Measurements from ENCODE around the gene SLC26A5. TPM values are rescaled to one million over a fixed set of nuclear protein-coding genes. Genes with fewer than 3 reads are reported as not detected.
"Not testable (repeated sequence)": the region's sequence is repeated elsewhere in the genome, so short reads cannot be mapped to it uniquely, and the experiment has no call there.

Gene SLC26A5, protein sequence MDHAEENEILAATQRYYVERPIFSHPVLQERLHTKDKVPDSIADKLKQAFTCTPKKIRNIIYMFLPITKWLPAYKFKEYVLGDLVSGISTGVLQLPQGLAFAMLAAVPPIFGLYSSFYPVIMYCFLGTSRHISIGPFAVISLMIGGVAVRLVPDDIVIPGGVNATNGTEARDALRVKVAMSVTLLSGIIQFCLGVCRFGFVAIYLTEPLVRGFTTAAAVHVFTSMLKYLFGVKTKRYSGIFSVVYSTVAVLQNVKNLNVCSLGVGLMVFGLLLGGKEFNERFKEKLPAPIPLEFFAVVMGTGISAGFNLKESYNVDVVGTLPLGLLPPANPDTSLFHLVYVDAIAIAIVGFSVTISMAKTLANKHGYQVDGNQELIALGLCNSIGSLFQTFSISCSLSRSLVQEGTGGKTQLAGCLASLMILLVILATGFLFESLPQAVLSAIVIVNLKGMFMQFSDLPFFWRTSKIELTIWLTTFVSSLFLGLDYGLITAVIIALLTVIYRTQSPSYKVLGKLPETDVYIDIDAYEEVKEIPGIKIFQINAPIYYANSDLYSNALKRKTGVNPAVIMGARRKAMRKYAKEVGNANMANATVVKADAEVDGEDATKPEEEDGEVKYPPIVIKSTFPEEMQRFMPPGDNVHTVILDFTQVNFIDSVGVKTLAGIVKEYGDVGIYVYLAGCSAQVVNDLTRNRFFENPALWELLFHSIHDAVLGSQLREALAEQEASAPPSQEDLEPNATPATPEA
- total RNA-seq: not detected

DNA sequence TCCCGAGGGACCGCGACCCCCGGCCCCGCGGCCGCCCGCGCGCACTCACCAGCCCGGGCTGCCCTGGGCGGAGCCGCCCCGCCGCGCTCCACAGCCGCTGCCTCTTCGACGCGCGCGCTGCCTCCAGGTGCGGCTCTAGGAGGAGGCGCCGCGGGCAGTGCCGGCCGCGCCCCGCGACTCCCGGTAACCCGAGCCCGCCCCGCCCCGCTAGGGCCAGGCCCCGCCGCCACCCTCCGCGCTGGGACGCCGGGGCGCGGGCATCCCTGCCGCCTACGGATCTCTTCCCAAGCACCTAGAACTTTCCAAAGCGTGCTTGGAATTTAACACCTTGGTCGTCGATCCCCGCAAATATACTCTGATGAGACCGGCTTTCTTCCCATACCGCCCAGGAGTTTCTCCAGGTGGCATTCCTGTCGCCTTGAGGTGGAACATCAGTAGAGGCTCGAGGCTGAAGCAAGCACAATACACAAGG is at the start of gene SLC26A5:
SLC26A5 (minus strand) TSS at position 159 of the 472 bp plus-strand sequence. CDS start 24,693 bp downstream, outside the sequence.
- H3K27ac Mint-ChIP-seq: no peak within 1 kb of the TSS
- peaks cover 2% of the 10 kb centered on the region for H3K36me3 Mint-ChIP-seq
- no peaks in the 10 kb centered on the region for H3K9me3 Mint-ChIP-seq
- DNase-seq (ENCODE audit: low spot score): no peak
- ATAC-seq: peak; percentile 36 to 46
- peak within 1 kb of the TSS; percentile 34 for H3K4me3 Mint-ChIP-seq
- H3K4me1 Mint-ChIP-seq (ENCODE audit: low read depth in 2 of 2): peaks cover 0 to 3% of the 10 kb centered on the region in 2 donors
- H3K27me3 Mint-ChIP-seq: peaks cover 53 to 72% of the 10 kb centered on the region in 2 donors

DNA sequence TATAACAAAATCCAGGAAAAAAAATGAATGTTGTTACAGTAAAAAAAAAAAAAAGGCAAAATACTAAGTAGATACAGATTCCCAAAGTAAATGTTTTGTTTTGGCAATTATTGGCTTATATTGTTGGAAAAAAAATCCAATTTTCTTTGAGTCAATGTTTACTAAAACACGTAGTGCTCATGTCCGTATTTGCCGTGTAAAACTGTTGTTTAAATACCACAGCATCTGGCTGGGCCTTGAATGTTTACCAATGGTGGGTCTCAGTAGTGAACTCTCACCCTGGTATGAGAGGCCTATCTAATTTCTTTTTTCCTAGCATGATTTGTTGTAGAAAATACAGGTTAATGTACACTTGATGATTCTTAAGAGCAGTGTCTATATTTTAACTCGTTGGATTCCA is 41.4 kb upstream of the SLC26A5 start:
- Mint-ChIP-seq H3K36me3 (no peaks in the 10 kb centered on the region), H3K27ac (no peak overlapping the region), H3K4me3 (no peak overlapping the region), H3K9me3 (no peaks in the 10 kb centered on the region), H3K27me3 (peaks cover 3 to 8% of the 10 kb centered on the region in 2 donors), H3K4me1 (ENCODE audit: low read depth in 2 of 2) (no peaks in the 10 kb centered on the region)
- ATAC-seq (no peak), DNase-seq (ENCODE audit: low spot score) (no peak)

DNA sequence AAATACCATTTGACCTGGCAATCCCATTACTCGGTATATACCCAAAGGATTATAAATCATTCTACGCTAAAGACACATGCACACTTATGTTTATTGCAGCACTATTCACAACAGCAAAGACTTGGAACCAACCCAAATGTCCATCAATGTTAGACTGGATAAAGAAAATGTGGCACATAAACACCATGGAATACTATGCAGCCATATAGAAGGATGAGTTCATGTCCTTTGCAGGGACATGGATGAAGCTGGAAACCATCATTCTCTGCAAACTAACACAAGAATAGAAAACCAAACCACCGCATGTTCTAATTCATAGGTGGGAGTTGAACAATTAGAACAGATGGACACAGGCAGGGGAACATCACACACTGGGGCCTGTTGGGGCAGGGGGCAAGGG is 40.9 kb upstream of the SLC26A5 start:
- H3K4me1 Mint-ChIP-seq (ENCODE audit: low read depth in 2 of 2); DNase-seq (ENCODE audit: low spot score); H3K4me3 Mint-ChIP-seq; H3K27ac Mint-ChIP-seq; H3K36me3 Mint-ChIP-seq; H3K27me3 Mint-ChIP-seq; ATAC-seq; H3K9me3 Mint-ChIP-seq: not testable (repeated sequence)

DNA sequence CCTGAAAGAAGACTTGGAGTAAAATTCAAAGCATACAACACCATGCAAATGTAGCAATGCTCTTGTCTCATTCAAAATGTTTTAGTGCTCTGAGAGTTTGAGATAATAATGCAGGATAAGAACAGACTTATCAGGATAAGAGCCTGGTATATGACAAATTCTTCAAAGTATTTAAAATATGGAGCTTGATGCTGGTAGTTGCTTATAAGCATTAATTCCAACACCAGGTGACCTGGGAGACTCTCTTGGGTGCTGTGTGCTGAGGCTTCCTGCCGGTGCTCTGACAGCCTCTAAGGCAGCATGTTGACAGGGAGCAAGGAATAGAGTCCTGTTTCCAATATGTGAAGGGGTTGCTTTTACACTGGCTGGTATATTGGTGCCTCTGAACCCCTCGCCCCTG is 34.8 kb upstream of the SLC26A5 start:
- ATAC-seq: no peak
- no peak for DNase-seq (ENCODE audit: low spot score)
- no peaks in the 10 kb centered on the region for H3K36me3 Mint-ChIP-seq
- no peak overlapping the region for H3K4me3 Mint-ChIP-seq
- H3K9me3 Mint-ChIP-seq: no peaks in the 10 kb centered on the region
- H3K27me3 Mint-ChIP-seq: peaks cover 0 to 7% of the 10 kb centered on the region in 2 donors
- H3K27ac Mint-ChIP-seq: no peak overlapping the region
- no peaks in the 10 kb centered on the region for H3K4me1 Mint-ChIP-seq (ENCODE audit: low read depth in 2 of 2)

DNA sequence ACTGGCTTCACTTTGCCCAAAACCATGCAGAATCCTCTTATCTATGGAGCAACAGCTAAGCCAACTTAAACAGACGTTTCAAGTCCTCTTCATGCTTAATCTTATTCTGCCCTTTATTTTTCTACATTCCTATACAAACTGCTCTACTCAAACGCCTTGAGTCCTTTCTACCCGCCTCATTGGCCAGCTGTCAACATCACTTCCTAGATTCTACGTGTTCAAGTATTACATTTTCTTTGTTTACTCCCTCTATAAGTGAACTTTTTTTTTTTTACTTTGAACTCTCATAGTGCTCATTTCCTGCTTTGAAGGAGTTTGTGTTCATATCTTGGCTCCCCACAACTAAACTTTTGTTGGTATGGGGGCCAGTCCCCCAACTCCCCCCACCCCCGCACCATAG is 28.9 kb upstream of the SLC26A5 start:
- no peak overlapping the region for H3K4me3 Mint-ChIP-seq
- no peaks in the 10 kb centered on the region for H3K9me3 Mint-ChIP-seq
- DNase-seq (ENCODE audit: low spot score) (no peak), ATAC-seq (no peak)
- no peaks in the 10 kb centered on the region for H3K36me3 Mint-ChIP-seq
- H3K27ac Mint-ChIP-seq: no peak overlapping the region
- H3K27me3 Mint-ChIP-seq: peaks cover 10 to 40% of the 10 kb centered on the region in 2 donors
- no peaks in the 10 kb centered on the region for H3K4me1 Mint-ChIP-seq (ENCODE audit: low read depth in 2 of 2)

DNA sequence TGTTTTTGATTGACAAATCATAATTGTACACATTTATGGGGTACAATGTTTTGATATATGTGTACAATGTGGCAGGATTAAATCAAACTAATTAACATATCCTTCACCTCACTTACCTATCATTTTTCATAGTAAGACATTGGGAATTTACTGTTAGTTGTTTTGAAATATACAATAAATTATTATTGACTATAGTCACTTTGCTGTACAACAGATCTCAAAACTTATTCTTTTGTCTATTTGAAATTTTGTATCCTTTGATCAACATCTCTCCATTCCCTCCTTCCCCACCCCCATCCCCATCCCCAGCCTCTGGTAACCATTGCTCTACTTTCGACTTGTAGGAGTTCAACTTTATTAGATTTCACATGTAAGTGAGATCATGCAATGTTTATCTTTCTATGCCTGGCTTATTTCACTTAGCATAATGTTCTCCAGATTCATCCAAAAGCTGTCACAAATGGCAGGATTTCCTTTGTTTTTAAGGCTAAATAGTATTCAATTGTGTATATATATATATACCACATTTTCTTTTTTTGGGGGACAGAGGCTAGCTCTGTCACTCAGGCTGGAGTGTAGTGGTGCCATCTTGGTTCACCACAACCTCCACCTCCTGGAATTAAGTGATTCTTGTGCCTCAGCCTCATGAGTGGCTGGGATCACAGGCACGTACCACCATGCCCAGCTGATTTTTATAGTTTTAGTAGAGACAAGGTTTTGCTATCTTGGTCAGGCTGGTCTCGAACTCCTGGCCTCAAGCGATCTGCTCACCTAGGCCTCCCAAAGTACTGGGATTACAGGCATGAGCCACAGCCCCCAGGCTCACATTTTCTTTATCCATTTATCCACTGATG is 23.3 kb upstream of the SLC26A5 start:
- Mint-ChIP-seq H3K36me3 (no peaks in the 10 kb centered on the region), H3K27ac (no peak overlapping the region), H3K27me3 (peaks cover 12 to 34% of the 10 kb centered on the region in 2 donors), H3K4me1 (ENCODE audit: low read depth in 2 of 2) (no peaks in the 10 kb centered on the region), H3K4me3 (no peak overlapping the region), H3K9me3 (no peaks in the 10 kb centered on the region)
- DNase-seq (ENCODE audit: low spot score) (no peak), ATAC-seq (no peak)

DNA sequence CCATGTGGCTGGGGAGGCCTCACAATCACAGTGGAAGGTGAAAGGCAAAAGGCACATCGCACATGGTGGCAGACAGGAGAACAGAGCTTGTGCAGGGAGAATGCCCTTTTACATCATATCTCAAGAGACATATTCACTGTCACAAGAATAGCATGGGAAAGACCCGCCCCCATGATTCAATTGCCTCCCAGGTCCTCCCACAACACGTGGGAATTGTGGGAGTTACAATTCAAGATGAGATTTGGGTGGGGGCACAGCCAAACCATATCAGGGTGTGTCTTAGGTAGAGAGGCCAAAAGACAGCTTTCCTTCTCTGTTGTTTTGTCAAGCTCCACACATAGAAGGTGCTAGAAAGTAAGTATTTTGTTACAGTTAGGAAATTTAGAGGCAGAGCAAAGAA is 20.8 kb upstream of the SLC26A5 start:
- Mint-ChIP-seq H3K27me3 (peaks cover 13 to 35% of the 10 kb centered on the region in 2 donors), H3K36me3 (no peaks in the 10 kb centered on the region), H3K4me1 (ENCODE audit: low read depth in 2 of 2) (no peaks in the 10 kb centered on the region), H3K27ac (no peak overlapping the region), H3K9me3 (no peaks in the 10 kb centered on the region), H3K4me3 (no peak overlapping the region)
- ATAC-seq (no peak), DNase-seq (ENCODE audit: low spot score) (no peak)

DNA sequence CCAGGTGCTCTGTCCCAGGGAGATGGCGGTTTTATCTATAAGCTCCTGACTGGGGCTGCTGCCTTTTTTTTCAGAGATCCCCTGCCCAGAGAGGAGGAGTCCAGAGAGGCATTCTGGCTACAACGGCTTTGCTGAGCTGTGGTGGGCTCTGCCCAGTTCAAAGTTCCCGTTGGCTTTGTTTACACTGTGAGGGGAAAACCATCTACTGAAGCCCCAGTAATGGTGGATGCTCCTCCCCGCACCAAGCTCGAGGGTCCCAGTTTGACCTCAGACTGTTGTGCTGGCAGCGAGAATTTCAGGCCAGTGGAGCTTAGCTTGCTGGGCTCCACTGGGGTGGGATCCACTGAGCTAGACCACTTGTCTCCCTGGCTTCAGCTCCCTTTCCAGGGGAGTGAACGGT is 16.4 kb upstream of the SLC26A5 start:
- H3K9me3 Mint-ChIP-seq: no peaks in the 10 kb centered on the region
- peaks cover 10 to 12% of the 10 kb centered on the region in 2 donors for H3K27me3 Mint-ChIP-seq
- ATAC-seq: no peak
- DNase-seq (ENCODE audit: low spot score): no peak
- no peak overlapping the region for H3K27ac Mint-ChIP-seq
- H3K4me1 Mint-ChIP-seq (ENCODE audit: low read depth in 2 of 2): no peaks in the 10 kb centered on the region
- H3K36me3 Mint-ChIP-seq: no peaks in the 10 kb centered on the region
- no peak overlapping the region for H3K4me3 Mint-ChIP-seq

DNA sequence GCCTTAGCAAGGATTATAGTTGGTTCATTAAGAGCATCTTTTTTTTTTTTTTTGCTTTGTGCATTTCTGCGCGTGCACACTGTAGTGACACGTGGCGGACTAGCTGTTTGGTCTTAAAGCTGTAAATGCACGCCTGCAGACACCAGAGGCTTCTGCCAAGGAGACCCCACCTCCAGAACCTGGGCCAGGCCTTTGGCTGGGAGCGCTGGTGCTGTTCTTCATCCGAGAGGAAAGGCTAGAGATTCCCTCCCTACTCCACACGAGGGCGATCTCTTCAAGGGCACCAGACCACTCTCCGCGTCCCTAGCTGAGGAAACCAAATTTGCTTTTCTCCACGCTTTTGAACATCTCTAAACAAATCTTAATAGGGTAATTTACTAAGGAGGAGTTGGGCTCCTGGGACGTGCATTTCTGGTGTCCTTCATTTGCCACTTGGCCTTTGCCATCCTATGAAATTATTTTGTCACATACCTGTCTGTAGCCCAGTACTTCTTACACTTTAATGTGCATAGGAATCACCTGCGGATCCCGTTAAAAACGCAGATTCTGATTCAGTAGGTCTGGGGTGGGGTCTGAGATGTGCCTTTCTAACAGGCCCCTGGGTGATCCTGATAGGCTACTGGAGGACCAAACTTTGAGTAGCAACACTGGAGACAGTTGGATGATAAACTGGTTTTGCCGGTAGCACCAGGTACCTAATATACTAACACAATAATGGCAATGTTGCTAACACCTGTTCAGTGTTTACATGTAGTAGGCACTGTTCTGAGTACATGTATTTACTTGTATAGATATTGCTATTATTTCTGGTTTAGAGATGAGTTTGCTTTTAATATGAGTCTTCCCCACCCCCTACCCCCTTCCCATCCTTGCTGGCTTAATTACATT is 1.3 kb upstream of the SLC26A5 start:
- H3K27ac Mint-ChIP-seq: no peak overlapping the region
- H3K9me3 Mint-ChIP-seq: peaks cover 3% of the 10 kb centered on the region
- ATAC-seq (peak; percentile 48), DNase-seq (ENCODE audit: low spot score) (no peak)
- H3K36me3 Mint-ChIP-seq: peaks cover 12% of the 10 kb centered on the region
- H3K27me3 Mint-ChIP-seq: peaks cover 51 to 76% of the 10 kb centered on the region in 2 donors
- no peak overlapping the region for H3K4me3 Mint-ChIP-seq
- H3K4me1 Mint-ChIP-seq (ENCODE audit: low read depth in 2 of 2): peaks cover 0 to 3% of the 10 kb centered on the region in 2 donors

DNA sequence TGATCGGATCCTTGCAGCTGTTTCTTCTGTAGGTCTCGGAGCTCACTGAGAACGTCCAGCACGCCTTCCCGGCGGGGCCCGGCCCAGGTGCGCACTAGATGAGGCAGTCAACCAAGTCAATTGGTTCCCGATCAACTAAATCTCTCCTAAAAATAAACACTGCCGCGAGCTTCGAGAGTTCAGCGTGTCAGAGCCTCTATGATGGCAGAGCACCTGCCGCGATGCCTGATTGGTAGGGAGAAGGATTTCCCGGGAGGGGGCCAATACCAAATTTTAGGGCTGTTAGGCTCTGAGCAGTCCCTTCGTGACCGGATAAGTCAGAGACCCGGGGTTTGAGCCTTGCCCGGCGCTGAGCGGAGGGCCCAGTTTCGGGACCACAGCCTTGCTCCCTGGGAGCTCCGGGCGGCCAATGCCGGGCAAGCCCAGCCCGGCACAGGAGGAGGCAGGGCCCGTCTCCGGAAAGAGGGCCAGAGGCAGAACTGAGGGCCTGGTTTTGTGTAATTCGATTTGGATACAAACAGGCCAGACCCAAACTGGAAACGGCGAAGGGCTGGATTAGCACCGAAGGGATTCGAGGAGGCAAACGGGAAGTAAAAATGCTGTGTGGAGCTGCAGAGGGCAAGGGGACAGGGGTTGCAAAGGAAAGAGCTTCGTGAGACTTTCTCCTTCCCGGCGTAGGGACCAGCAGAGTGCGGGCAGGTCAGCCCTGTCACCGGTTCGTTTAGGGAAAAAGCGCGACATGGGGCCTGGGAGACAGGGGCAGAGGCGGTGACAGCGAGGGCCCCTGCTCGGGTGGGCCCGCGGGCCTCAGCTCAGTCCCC is 569 bp downstream of the SLC26A5 start:
- peak overlapping the region; percentile 34 for H3K4me3 Mint-ChIP-seq
- no peak for DNase-seq (ENCODE audit: low spot score)
- no peaks in the 10 kb centered on the region for H3K36me3 Mint-ChIP-seq
- peak; percentile 40 to 60 for ATAC-seq
- H3K27ac Mint-ChIP-seq: no peak overlapping the region
- H3K9me3 Mint-ChIP-seq: no peaks in the 10 kb centered on the region
- peaks cover 0 to 3% of the 10 kb centered on the region in 2 donors for H3K4me1 Mint-ChIP-seq (ENCODE audit: low read depth in 2 of 2)
- peaks cover 54 to 70% of the 10 kb centered on the region in 2 donors for H3K27me3 Mint-ChIP-seq

DNA sequence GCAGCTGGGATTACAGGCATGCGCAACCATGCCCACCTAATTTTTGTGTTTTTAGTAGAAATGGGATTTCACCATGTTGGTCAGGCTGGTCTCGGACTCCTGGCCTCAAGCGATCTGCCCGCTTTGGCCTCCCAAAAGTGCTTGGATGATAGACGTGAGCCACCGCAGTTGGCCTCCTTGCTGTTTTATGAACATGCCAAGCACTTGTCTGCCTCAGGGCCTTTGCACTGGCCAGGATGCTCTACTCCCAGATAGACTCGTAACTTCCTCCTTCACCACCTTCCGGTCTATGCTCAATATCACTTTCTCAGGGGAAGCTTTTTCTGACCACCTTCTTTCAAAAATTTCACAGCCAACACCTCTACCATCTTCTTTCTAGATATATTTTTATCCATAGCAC is 6.3 kb downstream of the SLC26A5 start:
- H3K27ac Mint-ChIP-seq: no peak overlapping the region
- H3K36me3 Mint-ChIP-seq: no peaks in the 10 kb centered on the region
- no peaks in the 10 kb centered on the region for H3K9me3 Mint-ChIP-seq
- H3K4me1 Mint-ChIP-seq (ENCODE audit: low read depth in 2 of 2): no peaks in the 10 kb centered on the region
- ATAC-seq (no peak), DNase-seq (ENCODE audit: low spot score) (no peak)
- peaks cover 31 to 71% of the 10 kb centered on the region in 2 donors for H3K27me3 Mint-ChIP-seq
- no peak overlapping the region for H3K4me3 Mint-ChIP-seq

DNA sequence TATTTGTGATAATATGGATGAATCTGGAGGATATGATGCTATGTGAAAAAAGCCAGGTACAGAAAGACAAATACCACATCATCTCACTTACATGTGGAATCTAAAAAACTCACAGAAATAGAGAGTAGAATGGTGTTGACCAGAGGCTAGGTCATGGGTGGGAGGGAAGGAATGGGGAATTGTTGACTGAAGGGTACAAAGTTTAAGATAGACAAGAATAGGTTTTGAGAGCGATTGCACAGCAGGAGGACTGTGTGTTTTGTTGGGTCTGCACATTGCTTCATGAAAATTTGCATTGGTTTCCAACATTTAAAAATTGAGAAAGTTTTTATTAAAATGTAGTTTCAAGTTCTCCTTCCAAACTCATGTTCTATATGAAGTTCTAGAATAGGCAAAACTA is 8.4 kb downstream of the SLC26A5 start:
- DNase-seq (ENCODE audit: low spot score): no peak
- peaks cover 25 to 56% of the 10 kb centered on the region in 2 donors for H3K27me3 Mint-ChIP-seq
- no peak overlapping the region for H3K27ac Mint-ChIP-seq
- no peaks in the 10 kb centered on the region for H3K9me3 Mint-ChIP-seq
- ATAC-seq: no peak
- no peaks in the 10 kb centered on the region for H3K4me1 Mint-ChIP-seq (ENCODE audit: low read depth in 2 of 2)
- no peak overlapping the region for H3K4me3 Mint-ChIP-seq
- H3K36me3 Mint-ChIP-seq: no peaks in the 10 kb centered on the region

All from natural killer cell treated with Interleukin-12 subunit alpha and Interleukin-12 subunit beta and Interleukin-15 and Interleukin-18, amount 100 ng/mL, for 72 hours (primary cell).